Activated CD8-positive, alpha-beta memory T cell treated with anti-CD3 and anti-CD28 coated beads for 4 hours (primary cell): Measurements from ENCODE around the gene PLBD1.
A peak's percentile ranks its signal among the peaks of the same experiment; 100 is the strongest.

Source experiments
- DNase-seq, 2 donors: peaks; one replicate each; pipeline ENCODE4 v3.0.0-alpha.2; 2020; ENCODE audit warnings: low read depth in 2 of 2

PLBD1 gene

DNA sequence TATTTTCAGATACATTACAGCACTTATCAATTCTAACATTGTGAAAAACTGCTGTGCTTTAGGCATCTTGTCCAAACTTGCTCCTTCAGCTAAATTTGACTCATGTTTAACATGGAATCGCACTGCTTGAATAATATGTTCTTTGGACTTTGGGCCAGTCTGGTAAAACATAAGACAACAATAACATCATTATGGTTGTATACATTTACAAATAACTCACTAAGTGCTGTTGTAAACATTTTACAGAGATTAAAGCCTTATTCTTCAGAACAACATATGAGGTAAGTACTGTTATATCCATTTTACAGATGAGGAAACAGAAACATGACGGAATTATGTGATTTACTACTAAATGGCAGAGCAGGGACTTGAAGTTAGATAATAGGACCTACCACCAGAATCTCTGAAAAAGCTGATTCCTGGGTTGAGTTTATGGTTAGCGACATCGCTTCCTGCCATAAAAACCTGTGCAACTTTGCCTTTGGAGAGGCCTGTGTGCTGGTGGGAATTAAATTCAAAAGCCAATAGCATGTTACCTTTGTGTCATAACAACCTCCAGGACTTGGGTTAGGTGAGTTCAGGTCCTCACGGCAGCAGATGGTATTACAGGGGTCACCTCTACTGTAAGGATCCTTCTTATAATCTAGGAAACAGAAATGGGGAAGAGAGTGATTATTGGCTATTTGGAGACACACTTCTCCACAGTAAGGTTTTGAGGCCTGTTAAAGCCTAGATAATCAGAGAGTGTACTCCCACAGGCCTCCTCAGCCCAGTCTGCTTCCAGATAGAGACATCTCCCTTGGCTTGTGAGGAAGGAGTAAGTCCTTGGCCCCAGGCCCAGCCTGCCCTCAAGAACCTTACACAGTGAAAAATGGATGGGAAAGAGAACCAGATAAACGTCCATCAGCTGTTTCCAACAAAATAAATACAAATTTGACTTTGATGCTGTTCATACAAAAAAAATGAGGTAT is 61.8 kb downstream of the PLBD1 start:
- no peak for DNase-seq

DNA sequence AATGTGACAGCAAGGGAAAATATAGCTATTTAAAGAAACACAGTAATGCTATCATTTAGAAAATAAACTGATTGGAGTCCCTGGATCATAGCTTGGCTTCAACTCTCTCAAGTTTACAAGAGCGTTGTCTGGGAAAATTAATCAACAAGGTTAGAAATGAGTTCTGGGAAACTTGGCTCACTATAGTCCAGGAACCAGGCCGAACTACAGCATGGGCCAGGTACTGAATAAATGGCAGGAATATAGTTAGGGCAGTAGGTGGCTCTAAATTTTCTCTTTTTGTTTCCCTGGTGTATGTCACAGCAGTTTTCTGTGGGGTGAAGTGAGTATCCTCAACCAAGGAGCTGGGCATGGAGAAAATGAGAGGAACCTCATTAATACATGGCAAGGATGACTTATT is 72.4 kb downstream of the PLBD1 start:
- DNase-seq = no peak

DNA sequence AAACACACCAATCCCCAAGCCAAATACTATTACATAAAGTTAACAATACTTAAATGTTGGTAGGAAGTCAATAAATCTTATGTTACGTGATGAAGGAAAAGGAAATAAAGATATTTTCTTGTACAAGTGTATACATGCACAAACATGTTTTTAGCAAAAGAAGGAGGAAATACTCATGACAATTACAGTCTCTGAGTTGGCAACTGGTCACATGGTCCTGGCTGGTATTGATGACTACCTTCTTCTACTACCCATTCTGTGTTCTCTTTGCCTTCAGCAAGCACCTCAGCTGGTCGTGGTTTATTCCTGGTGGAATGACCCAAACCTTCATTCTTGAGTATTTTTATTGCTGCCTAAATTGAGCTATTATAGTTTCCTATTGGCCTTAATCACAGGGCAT is 84.8 kb downstream of the PLBD1 start:
- DNase-seq = no peak

DNA sequence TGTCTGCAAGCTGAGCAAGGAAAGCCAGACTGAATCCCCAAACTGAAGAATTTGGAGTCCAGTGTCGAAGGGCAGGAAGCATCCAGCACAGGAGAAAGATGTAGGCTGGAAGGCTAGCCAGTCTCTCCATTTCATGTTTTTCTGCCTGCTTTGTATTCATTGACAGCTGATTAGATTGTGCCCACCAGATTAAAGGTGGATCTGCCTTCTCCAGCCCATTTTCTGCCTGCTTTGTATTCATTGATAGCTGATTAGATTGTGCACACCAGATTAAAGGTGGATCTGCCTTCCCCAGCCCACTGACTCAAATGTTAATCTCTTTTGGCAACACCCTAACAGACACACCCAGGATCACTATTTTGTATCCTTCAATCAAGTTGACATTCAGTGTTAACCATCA is 85.3 kb downstream of the PLBD1 start:
- DNase-seq = no peak

DNA sequence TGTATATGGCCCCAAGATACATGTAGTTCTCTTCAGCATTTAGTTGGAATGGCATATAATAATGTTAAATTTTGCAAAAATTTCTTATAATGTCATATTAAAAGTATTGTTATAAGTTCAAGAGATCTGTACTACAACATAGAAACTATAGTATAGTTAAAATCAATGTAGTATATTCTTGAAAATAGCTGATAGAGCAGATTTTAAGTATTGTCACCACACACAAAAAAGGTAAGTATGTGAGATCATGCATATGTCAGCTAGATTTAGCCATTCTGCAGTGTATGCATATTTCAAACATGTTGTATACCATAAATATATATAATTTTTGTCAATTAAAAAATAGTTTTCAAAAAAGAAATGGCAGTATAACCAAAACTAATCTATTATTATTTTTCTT is 86.5 kb downstream of the PLBD1 start:
- no peak for DNase-seq

DNA sequence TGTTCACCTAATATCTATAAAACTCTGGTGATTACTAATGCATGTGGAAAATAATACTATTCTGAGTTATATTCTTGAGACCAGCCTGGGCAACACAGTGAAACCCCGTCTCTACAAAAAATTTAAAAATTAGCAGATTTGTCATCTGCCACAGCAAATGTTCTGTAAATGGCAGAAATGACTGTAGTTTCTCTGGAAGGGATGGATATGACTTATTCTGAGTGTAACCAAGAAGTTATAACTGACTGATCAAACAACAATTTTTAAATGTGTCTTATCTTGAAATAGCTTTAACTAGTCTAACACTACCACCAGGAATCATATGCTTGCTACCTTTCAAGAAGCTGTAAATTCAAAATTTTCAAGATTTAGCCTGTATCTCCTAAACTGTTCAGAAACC is 88.7 kb downstream of the PLBD1 start:
- DNase-seq = no peak

DNA sequence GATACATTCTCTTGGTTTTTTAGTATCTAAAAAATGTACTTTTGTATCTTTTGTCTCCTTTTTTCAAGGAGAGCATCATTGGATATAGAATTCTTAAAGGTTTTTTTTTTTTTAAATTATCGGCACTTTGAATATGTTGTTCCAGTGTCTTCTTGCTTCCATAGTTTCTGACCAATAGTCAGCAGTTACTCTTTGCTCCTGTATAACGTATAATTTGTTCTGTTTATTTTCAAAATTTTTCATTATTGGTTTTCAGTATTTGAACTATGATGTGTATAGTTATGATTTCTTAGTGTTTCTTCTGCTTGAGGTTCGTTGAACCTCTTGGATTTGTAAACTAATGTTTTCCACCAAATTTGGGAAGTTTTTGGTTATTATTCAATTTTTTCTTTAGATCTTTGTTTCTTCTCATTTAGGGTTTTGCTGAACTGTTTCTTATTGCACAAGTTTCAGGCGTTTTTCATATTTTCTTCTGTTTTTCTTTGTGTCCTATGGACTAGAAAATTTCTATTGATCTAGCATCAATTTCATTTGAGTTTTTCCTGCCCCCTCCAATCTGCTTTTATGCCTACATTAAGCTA is 93.9 kb downstream of the PLBD1 start:
- DNase-seq = no peak

DNA sequence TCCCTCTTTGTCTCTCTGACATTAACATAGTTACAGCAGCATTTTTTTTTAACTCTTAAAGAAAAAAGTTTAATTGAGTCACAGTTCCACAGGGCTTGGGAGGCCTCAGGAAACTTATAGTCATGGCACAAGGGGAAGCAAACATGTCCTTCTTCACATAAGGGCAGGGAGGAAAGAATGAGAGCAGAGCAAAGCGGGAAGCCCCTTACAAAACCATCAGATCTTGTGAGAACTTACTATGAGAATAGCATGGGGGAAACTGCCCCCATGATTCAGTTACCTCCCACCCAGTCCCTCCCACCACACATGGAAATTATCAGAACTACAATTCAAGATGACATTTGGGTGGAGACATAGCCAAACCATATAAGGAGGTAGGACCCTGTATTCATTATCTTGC is 96.2 kb downstream of the PLBD1 start:
- no peak for DNase-seq

DNA sequence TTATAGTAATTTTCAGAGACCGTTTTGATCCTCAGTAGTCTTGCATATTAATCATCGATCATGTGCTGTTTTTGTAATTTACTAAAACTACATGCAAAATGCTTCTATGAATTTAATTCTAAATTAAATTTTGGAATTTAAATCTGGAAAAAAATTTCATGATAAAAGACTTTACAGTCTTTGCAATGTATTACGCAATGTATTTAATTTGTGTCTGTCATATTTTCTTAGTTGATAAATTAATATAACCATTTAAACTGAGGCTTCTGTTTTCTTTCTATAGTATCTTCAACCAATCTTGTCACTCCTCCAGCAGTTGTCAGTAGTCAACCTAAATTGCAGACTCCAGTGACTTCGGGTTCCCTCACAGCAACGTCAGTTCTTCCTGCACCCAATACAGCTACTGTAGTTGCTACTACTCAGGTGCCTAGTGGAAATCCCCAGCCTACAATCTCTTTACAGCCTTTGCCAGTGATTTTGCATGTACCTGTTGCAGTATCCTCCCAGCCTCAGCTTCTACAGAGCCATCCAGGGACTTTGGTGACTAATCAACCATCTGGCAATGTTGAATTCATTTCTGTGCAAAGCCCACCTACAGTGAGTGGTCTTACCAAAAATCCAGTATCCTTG is 107.4 kb downstream of the PLBD1 start:
- no peak for DNase-seq

DNA sequence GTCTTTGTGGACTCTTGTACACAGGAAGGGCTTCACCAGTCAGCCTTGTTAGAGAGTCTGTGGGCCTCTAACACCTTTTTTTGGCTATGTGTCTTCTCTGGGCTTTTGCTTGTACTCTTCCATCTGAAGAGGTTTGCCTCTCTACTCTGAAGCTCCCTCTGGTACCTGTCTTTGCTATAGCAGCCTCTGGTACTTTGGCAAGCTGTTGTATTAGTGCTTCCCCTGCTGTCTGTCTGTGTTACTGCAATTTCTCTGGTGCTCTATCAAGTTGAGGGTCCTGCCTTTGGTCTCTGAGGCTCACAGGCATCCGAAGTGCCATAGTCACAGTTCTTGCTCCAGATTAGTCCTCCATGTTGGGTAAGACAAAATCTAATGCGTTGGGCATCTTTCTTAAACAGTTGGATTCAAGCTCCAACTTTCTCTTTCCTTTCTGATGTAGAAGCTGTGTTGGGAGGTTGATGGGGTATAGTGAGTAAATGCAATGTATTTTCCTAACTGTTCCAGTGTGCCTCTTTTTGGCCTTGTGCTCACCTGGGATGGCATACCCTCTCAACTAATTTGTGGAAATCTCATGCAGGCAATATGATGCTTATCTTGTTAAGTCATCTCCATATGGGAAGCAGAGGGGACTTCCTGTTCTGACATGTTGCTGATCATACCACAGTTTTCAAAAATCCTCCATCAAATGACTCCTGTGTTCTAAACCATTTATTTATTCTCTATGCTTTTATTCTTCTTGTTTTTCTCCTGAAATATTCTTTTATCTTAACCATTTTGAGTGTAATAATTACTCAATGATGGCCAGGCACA is 113.4 kb downstream of the PLBD1 start:
- DNase-seq = peak in 1 of 2 donors; percentile 0
